Epithelial cell of esophagus (primary cell): ENCODE results near the gene JARID2.

Source experiments
- DNase-seq: peaks from one replicate; pipeline ENCODE4 v3.0.0; 2010; ENCODE audit warnings: low read depth
- H3K4me3 ChIP-seq: 2 replicates; pipeline ENCODE4 v1.5.1; 2011; ENCODE audit warnings: mild to moderate bottlenecking, low read length, control low read depth
- TF ChIP-seq, protein P1 (sequence below): IDR thresholded peaks from 2 replicates; pipeline ENCODE4 v1.5.1; 2011; ENCODE audit warnings: low read depth, mild to moderate bottlenecking, low read length, control low read depth, inconsistent platforms; ENCODE audit not compliant: insufficient read depth; ENCODE audit errors: missing control alignments

The JARID2 gene

DNA sequence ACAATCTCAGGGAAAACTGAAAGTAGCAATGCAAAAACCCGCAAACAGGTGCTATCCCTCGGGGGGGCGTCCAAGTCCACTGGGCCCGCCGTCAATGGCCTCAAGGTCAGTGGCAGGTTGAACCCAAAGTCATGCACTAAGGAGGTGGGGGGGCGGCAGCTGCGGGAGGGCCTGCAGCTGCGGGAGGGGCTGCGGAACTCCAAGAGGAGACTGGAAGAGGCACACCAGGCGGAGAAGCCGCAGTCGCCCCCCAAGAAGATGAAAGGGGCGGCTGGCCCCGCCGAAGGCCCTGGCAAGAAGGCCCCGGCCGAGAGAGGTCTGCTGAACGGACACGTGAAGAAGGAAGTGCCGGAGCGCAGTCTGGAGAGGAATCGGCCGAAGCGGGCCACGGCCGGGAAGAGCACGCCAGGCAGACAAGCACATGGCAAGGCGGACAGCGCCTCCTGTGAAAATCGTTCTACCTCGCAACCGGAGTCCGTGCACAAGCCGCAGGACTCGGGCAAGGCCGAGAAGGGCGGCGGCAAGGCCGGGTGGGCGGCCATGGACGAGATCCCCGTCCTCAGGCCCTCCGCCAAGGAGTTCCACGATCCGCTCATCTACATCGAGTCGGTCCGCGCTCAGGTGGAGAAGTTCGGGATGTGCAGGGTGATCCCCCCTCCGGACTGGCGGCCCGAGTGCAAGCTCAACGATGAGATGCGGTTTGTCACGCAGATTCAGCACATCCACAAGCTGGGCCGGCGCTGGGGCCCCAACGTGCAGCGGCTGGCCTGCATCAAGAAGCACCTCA, 250.7 kb downstream of the JARID2 start:
- TF ChIP-seq, protein P1, sequence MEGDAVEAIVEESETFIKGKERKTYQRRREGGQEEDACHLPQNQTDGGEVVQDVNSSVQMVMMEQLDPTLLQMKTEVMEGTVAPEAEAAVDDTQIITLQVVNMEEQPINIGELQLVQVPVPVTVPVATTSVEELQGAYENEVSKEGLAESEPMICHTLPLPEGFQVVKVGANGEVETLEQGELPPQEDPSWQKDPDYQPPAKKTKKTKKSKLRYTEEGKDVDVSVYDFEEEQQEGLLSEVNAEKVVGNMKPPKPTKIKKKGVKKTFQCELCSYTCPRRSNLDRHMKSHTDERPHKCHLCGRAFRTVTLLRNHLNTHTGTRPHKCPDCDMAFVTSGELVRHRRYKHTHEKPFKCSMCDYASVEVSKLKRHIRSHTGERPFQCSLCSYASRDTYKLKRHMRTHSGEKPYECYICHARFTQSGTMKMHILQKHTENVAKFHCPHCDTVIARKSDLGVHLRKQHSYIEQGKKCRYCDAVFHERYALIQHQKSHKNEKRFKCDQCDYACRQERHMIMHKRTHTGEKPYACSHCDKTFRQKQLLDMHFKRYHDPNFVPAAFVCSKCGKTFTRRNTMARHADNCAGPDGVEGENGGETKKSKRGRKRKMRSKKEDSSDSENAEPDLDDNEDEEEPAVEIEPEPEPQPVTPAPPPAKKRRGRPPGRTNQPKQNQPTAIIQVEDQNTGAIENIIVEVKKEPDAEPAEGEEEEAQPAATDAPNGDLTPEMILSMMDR = no peak
- H3K4me3 ChIP-seq = no peak overlapping the region

DNA sequence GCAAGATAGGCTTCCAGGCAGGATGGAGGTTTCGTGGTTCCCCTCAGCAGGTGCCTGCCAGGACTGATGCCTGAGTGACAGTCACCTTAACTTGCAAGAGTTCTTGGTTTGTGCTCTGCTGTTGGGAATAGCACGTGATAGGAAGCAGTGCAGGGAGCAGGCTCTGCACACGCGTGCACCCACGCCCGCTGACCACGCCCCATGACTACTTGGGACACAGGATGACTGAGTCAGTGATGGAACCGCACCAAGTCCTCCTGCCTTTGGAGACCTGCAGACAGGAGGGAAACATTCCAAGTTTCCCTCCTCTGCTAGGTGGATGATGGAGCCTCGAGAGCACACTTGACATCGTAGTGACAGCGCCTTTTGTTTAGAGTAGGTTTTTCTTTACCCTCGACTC, 252.8 kb downstream of the JARID2 start:
- TF ChIP-seq, protein P1 = no peak
- peak; percentile 91 for DNase-seq
- no peak overlapping the region for H3K4me3 ChIP-seq

More for the DNA sequence above, 250.7 kb downstream of the JARID2 start:
- DNase-seq = no peak

DNA sequence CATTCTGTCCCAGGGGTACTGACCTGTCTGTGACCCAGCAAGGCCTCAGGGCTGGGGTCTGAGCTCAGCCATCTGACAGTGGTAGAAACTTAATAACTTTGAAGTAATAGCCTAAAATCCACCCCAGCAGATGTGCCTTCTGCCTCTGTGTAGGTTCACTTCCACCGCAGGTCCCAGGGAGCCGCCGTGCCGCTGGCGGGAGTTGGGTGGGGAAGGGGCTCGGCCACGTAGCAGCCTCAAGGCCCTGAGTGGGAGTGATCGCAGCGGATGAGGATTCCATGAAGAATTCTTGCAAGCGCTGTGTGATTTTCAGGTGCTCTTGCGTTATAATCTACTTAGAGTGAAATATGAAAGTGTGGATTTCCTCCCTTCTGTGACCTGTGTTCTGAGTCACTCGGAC, 253.3 kb downstream of the JARID2 start:
- TF ChIP-seq, protein P1 = no peak
- H3K4me3 ChIP-seq = no peak overlapping the region
- no peak for DNase-seq

DNA sequence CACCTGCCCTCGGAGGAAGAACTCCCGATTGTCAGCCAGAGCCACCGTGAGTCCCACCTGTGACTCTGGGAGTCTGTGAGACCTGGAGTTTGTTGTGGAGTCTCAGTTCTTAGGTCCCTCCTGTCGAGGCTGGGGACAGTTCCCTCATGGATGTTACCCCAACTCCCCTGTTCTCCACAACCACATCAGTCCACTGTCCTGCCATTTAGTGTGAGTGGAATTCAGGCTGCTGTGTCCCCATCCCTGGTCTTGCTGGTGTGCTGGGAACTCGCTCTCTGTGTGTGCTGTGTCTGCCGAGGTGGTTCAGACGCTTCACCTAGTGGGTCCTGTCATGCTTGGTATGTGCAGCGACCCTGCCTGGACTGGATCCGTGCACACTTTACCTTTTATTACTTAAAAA, 253.7 kb downstream of the JARID2 start:
- no peak for DNase-seq
- H3K4me3 ChIP-seq = no peak overlapping the region
- TF ChIP-seq, protein P1 = no peak

DNA sequence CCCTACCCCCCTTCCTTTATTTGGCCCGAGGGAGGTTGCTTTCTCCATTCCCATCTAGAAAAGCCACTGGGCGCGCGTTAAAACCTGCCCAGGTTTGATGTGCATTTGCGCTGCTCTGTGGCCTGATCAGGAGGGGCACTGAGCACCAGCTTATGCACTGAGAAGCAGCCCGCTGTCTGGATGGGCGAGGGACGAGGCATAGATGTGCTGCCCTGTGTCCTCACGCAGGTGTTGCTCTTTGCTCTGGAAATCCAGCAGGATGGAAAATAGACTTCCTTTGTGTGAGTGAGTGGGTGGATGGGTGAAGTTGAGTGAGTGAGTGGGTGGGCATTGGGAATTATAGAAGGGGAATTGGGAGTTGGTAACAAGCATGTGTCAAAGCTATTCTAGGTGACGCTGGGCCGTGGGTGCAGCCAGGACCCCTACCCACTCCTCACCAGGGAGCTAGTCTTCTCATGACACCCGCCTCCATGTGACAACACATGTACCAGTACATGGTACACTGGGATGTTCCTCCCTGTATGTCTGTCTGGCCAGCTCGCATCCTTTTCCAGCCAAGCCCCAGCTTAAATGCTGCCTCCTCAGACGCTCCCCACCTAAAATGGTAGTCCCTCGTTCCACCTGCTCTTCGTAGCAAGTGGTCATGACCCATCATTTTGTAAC, 254.3 kb downstream of the JARID2 start:
- TF ChIP-seq, protein P1 = no peak
- no peak overlapping the region for H3K4me3 ChIP-seq
- no peak for DNase-seq

DNA sequence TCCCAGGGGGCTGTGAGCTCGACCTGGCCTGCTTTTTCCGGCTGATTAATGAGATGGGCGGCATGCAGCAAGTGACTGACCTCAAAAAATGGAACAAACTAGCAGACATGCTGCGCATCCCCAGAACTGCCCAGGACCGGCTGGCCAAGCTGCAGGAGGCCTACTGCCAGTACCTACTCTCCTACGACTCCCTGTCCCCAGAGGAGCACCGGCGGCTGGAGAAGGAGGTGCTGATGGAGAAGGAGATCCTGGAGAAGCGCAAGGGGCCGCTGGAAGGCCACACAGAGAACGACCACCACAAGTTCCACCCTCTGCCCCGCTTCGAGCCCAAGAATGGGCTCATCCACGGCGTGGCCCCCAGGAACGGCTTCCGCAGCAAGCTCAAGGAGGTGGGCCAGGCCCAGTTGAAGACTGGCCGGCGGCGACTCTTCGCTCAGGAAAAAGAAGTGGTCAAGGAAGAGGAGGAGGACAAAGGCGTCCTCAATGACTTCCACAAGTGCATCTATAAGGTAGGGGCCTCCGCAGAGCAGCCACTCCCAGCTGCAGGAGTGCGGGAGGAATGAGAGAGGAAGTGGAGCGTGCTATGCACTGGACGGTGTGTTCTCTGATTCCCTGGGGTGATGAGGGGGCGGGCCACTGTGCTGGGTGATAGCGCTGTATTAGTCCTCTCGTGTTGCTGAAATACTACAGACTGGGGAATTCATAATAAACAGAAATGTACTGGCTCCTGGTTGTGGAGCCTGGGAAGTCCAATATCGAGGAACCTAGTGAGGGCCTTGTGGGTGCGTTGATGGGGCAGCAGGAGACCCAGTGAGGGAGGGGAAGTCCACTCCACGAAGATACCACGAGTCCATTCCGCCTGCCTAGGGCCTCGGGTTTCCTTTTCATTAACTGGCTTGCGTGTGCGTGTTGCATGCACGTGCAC, 255.3 kb downstream of the JARID2 start:
- TF ChIP-seq, protein P1 = no peak
- DNase-seq = no peak
- H3K4me3 ChIP-seq = no peak overlapping the region
